Measurements from ENCODE around the gene LRRC75B.

LRRC75B gene

DNA sequence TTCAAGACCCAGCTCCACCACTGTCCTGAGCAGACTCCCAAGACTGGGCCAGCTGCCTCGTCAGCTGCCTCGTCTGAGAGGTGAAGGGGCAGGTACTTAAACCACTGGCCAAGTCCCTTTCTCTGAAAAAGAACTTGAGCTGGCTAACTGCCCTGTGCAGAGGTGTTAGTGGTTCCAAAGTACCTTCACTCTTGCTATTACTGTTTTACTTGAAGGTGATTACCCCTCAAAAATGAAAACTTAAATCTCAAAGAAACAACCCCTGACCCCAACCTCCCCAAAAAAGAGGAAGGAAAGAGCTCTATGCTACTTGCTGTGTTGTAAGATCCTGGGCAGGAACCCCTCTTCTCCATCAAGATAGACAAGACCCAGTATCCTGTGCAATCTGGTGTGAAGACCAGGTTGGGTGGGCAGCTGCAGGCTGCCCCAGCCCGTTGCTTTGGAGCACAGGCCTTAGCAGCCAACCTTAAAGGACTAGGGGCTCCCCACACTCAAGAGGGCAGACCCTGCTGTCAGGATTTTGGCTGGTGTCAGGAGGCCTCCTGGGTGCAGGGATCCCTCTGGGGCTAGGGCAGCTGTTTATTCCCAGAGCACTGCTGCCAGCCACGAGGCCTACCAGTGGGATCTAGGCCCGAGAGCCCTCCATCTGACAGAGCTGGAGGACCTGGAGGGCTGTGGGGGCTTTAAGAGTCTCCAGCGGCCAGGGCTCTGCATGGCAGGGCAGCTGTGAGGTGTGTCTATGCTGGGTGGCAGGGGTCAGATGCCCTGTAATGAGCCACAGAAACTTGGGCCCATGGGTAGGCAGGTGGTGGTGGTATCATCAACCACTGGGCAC lies 51.0 kb downstream of the LRRC75B start:
- TF ChIP-seq, protein P1, sequence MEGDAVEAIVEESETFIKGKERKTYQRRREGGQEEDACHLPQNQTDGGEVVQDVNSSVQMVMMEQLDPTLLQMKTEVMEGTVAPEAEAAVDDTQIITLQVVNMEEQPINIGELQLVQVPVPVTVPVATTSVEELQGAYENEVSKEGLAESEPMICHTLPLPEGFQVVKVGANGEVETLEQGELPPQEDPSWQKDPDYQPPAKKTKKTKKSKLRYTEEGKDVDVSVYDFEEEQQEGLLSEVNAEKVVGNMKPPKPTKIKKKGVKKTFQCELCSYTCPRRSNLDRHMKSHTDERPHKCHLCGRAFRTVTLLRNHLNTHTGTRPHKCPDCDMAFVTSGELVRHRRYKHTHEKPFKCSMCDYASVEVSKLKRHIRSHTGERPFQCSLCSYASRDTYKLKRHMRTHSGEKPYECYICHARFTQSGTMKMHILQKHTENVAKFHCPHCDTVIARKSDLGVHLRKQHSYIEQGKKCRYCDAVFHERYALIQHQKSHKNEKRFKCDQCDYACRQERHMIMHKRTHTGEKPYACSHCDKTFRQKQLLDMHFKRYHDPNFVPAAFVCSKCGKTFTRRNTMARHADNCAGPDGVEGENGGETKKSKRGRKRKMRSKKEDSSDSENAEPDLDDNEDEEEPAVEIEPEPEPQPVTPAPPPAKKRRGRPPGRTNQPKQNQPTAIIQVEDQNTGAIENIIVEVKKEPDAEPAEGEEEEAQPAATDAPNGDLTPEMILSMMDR (IDR thresholded peaks at IDR 0.05; ENCODE audit: borderline replicate concordance, insufficient read depth, low read depth, low read length), result no peak
- H3K4me3 ChIP-seq (ENCODE audit: low read depth, low read length), result no peak overlapping the region

DNA sequence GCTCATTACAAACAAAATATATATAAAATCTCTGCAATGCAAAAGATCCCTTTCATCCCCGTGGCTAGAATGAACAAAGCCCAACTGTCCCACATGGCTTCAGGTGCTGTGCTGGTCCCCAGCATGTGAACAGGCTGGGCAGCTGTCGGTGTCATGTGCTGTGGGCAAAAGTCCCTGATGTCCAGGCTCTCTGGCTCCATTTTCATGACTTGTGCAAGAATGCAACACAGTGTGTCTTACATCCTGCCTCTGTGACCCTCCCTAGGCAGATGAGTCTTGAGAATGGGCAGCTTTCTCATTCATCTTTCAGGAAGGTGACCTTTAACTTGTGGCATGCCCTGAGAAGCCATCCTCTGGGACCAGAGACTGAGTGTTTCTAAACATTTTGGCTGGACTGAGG lies 52.4 kb downstream of the LRRC75B start:
- TF ChIP-seq, protein P1 (IDR thresholded peaks at IDR 0.05; ENCODE audit: borderline replicate concordance, insufficient read depth, low read depth, low read length), result no peak
- H3K4me3 ChIP-seq (ENCODE audit: low read depth, low read length), result no peak overlapping the region

DNA sequence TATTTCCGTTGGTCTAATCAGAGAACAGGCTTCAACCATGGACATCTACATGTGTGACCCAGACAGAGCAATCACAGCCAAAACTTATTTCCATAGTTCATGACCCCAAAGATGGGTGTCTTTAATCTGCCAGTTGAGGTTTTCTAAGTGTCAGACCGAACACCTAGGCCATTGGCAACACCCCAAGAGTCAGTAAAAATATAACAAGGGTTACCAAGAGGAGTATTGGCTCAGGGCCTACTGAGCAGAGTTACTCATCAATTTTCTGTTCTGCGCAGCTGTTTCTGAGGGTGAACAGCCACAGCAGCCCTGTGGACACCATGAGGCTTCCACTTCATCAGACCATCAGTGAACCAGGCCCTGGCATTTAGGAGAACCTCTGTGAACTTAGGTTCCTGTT lies 56.8 kb downstream of the LRRC75B start:
- no peak overlapping the region for H3K4me3 ChIP-seq (ENCODE audit: low read depth, low read length)
- TF ChIP-seq, protein P1 (IDR thresholded peaks at IDR 0.05; ENCODE audit: borderline replicate concordance, insufficient read depth, low read depth, low read length), result no peak
